Tibial nerve (tissue), 4 donors: ENCODE data around the gene TMEM242. TPM values are rescaled to one million over a fixed set of nuclear protein-coding genes. Genes with fewer than 3 reads are reported as not detected.

ENCODE experiments used
- DNase-seq, 2 donors: peaks; one replicate each; pipeline ENCODE4 v3.0.0-alpha.2; 2019; ENCODE audit warnings: low spot score in 2 of 2
- H3K27ac ChIP-seq, 4 donors: fragments of 200-600 bp; sonication (generic) in 3 of 4; one replicate each; pipeline ENCODE4 v1.5.1; 2017 to 2019; ENCODE audit warnings: mild to moderate bottlenecking in 1 of 4
- H3K27me3 ChIP-seq, 2 donors: fragments of 200-600 bp; sonication (generic) in 1 of 2; one replicate each; pipeline versions ENCODE4 v1.5.1 to v1.6.0; 2017 to 2019
- H3K36me3 ChIP-seq, 3 donors: fragments of 200-600 bp; sonication (generic); one replicate each; pipeline ENCODE4 v1.5.1; 2018 to 2019
- H3K4me1 ChIP-seq, 4 donors: fragments of 200-600 bp; sonication (generic) in 3 of 4; one replicate each; pipeline ENCODE4 v1.5.1; 2017 to 2019
- H3K4me3 ChIP-seq, 4 donors: fragments of 200-600 bp; sonication (generic) in 3 of 4; one replicate each; pipeline ENCODE4 v1.5.1; 2017 to 2019; ENCODE audit warnings: mild to moderate bottlenecking in 1 of 4, moderate library complexity in 1 of 4
- H3K9me3 ChIP-seq, 4 donors: fragments of 200-600 bp; sonication (generic) in 3 of 4; one replicate each; pipeline ENCODE4 v1.5.1; 2017 to 2019
- EP300 ChIP-seq, 2 donors: sonication (generic); formaldehyde crosslinking; IDR thresholded peaks; one replicate each; pipeline ENCODE4 v1.6.1; 2017; ENCODE audit warnings: antibody characterized with exemption in 2 of 2, mild to moderate bottlenecking in 1 of 2
- POLR2A ChIP-seq, 2 donors: fragments of 450-650 bp; IDR thresholded peaks; one replicate each; pipeline ENCODE4 v1.6.1; 2017; ENCODE audit warnings: antibody characterized with exemption in 2 of 2, mild to moderate bottlenecking in 2 of 2, moderate library complexity in 2 of 2
- WGBS, 2 donors: methylation state at CpG; one replicate each; pipeline ENCODE4 v1.1.5; 2018; 5-methylcytosine and 5-hydroxymethylcytosine counted together
- total RNA-seq, 4 donors: library from RNA; depleted of rRNA; stranded (reverse); fragments of >200 nt; gene quantifications; one replicate each; pipeline ENCODE4 v1.1.0, GENCODE V29; 2016
- TF ChIP-seq, protein P1 (sequence below), 5 experiments: fragments of 200-600 bp in 3 of 5; fragments of 450-650 bp in 2 of 5; sonication (generic) in 3 of 5; IDR thresholded peaks; one replicate each; pipeline ENCODE4 v1.5.1; 2016 to 2019; ENCODE audit warnings: antibody characterized with exemption in 5 of 5, mild to moderate bottlenecking in 3 of 5, moderate library complexity in 2 of 5

TMEM242 gene
- total RNA-seq, 4 donors from 2014 or later: 4.9 to 8.2 (median 7.0) TPM

DNA sequence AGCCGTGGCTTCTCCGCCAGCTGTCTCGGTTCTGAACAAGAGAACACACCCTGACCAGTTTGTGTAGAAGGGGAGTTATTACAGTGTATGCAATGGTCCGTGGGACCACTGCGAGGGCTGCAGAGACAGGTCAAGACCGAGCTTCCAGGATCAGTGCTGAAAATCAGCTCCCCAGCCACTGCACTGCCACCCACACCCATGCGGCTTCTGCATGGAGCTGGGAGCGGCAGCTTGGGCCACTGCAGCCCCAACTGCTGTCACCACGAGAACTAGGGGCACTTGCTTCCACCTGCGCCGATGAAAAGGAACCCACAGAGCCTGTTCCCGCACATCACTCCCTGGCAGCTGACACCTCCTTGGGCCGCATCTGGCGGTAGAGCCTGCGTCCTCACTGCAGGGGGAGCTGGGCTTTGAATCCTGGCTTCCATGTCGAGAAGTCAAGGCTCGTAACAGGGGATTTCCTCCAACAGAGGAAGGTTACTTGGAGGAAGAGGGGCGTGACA, 56.2 kb downstream of the TMEM242 start:
- Histone ChIP-seq H3K27me3 (no peaks in the 10 kb centered on the region), H3K4me1 (peaks cover 0 to 17% (median 0%) of the 10 kb centered on the region in 4 donors), H3K9me3 (no peaks in the 10 kb centered on the region), H3K4me3 (no peak overlapping the region), H3K27ac (no peak overlapping the region), H3K36me3 (no peaks in the 10 kb centered on the region)
- 80 to 85% methylated on average over 10 to 17 of the region's 18 CpGs for WGBS, 2 donors
- no peak for TF ChIP-seq EP300 (IDR thresholded peaks at IDR 0.05)
- TF ChIP-seq, protein P1, sequence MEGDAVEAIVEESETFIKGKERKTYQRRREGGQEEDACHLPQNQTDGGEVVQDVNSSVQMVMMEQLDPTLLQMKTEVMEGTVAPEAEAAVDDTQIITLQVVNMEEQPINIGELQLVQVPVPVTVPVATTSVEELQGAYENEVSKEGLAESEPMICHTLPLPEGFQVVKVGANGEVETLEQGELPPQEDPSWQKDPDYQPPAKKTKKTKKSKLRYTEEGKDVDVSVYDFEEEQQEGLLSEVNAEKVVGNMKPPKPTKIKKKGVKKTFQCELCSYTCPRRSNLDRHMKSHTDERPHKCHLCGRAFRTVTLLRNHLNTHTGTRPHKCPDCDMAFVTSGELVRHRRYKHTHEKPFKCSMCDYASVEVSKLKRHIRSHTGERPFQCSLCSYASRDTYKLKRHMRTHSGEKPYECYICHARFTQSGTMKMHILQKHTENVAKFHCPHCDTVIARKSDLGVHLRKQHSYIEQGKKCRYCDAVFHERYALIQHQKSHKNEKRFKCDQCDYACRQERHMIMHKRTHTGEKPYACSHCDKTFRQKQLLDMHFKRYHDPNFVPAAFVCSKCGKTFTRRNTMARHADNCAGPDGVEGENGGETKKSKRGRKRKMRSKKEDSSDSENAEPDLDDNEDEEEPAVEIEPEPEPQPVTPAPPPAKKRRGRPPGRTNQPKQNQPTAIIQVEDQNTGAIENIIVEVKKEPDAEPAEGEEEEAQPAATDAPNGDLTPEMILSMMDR (IDR thresholded peaks at IDR 0.05): no peak
- no peak for TF ChIP-seq POLR2A (IDR thresholded peaks at IDR 0.05)
- no peak for DNase-seq

DNA sequence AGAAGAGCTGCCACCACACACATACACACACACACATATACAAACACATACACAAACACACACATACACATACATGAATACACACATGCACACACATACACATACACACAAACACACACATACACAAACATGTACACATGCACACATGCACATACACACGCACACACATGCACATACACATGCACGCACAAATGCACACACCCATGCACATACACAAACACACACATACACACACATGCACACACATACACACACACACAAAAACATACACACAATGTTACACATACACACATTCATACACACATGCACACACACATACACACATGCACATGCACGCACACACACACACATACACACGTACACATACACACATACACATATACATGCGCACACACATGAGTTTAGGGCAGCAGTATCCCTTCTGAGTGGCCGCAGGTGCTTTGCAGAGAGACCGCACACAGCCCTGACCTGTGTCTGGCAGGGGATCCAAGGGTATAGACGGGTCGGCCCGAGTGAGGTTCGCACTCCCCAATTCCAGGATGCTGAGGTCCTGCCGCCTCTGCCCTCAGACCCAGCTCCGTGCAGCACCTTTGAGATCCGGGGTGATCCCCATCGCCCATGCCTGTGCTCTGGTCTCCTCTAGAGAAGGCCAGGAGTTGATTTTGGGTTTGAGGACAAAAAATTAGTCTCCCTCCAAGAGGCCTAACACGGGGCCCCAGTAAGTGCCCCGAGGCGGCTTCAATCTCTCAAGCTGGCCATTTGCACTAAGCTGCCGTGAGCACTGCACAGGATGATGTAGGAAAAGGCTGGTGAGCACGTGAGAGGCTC, 56.8 kb downstream of the TMEM242 start:
- DNase-seq: no peak
- no peaks in the 10 kb centered on the region for H3K27me3 ChIP-seq
- H3K36me3 ChIP-seq: no peaks in the 10 kb centered on the region
- 90 to 94% methylated on average over 8 to 20 of the region's 20 CpGs for WGBS, 2 donors
- TF ChIP-seq, protein P1 (IDR thresholded peaks at IDR 0.05): no peak
- TF ChIP-seq EP300 (IDR thresholded peaks at IDR 0.05) (no peak), POLR2A (IDR thresholded peaks at IDR 0.05) (no peak)
- peaks cover 0 to 16% (median 0%) of the 10 kb centered on the region in 4 donors for H3K4me1 ChIP-seq
- H3K27ac ChIP-seq: no peak overlapping the region
- no peak overlapping the region for H3K4me3 ChIP-seq
- H3K9me3 ChIP-seq: no peaks in the 10 kb centered on the region

DNA sequence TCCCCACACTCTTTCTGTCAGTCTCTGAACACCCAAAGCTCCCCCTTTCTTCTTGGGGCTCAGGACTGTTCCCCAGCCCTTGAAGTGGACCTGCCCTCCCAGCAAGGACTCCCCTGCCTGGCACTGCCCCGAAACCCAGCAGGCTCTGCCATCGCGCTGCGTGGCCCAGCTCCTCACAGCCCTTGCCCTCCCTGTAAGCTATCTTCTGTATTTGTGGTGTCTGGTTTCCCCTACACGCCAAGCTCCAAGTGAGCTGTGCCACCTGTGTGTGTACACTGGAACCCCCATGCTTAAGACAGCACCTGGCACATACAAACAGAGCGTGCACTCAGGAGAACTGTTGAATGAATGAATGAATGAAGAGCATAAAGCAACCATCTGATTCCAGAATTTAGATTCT, 57.7 kb downstream of the TMEM242 start:
- Histone ChIP-seq H3K4me1 (peaks cover 0 to 16% (median 0%) of the 10 kb centered on the region in 4 donors), H3K27me3 (no peaks in the 10 kb centered on the region), H3K27ac (no peak overlapping the region), H3K4me3 (no peak overlapping the region), H3K36me3 (no peaks in the 10 kb centered on the region), H3K9me3 (no peaks in the 10 kb centered on the region)
- TF ChIP-seq, protein P1 (IDR thresholded peaks at IDR 0.05): no peak
- TF ChIP-seq POLR2A (IDR thresholded peaks at IDR 0.05) (no peak), EP300 (IDR thresholded peaks at IDR 0.05) (no peak)
- 80 to 94% methylated on average over 6 of the region's 6 CpGs for WGBS, 2 donors
- no peak for DNase-seq

DNA sequence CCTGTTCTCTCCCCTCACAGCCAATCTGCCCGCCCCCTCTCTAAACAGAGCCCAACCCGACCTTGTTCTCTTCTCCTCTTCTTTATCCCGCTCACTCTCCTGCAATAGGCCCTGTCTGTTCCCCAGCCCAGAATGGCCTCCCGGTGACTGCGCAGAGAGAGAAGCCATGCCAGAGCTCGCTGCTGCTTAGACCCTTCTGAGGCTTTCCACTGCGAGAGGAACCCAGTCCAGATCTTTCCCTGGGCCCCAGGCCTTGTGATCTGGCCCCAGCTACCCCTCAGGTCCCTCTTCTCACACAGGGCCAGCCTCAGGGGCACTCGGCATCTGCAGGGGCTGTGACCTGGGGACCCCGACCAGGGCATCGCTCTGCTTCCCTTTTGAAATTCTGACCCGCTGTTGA, 58.1 kb downstream of the TMEM242 start:
- peaks cover 0 to 16% (median 0%) of the 10 kb centered on the region in 4 donors for H3K4me1 ChIP-seq
- H3K36me3 ChIP-seq: no peaks in the 10 kb centered on the region
- H3K9me3 ChIP-seq: no peaks in the 10 kb centered on the region
- no peak overlapping the region for H3K4me3 ChIP-seq
- 58 to 82% methylated on average over 11 of the region's 11 CpGs for WGBS, 2 donors
- H3K27ac ChIP-seq: no peak overlapping the region
- DNase-seq: no peak
- H3K27me3 ChIP-seq: no peaks in the 10 kb centered on the region
- TF ChIP-seq POLR2A (IDR thresholded peaks at IDR 0.05) (no peak), EP300 (IDR thresholded peaks at IDR 0.05) (no peak)
- TF ChIP-seq, protein P1 (IDR thresholded peaks at IDR 0.05): no peak

DNA sequence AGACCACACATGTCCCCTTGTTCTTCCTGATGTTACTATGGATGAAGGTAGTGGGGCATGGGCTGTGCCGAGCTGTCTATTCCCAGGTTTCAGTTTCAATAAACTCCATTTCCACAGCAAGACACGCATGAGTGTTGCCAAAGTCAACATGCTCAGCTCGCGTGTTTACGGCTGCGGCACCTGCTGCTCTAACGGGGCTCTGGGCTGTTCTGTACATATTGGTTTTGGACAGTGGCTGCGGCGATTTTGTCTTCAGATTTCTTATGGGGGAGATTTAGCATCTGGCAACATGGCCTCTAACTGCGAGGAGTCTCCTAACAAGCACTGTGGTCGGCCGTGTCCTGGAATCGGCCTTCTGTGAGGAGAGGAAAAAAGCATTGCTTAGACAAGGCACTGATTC, 58.6 kb downstream of the TMEM242 start:
- Histone ChIP-seq H3K9me3 (no peaks in the 10 kb centered on the region), H3K36me3 (no peaks in the 10 kb centered on the region), H3K27ac (no peak overlapping the region), H3K4me1 (peaks cover 0 to 14% (median 0%) of the 10 kb centered on the region in 4 donors), H3K4me3 (peak overlapping the region in 2 of 4 donors; percentile 18 to 25), H3K27me3 (no peaks in the 10 kb centered on the region)
- WGBS, 2 donors: 67 to 71% methylated on average over 13 of the region's 13 CpGs
- no peak for TF ChIP-seq EP300 (IDR thresholded peaks at IDR 0.05)
- DNase-seq: no peak
